Astrocyte (in vitro differentiated cells and primary cell): Measurements from ENCODE around the gene RBMX2. TPM values are rescaled to one million over a fixed set of nuclear protein-coding genes. Genes with fewer than 3 reads are reported as not detected.

ENCODE experiments used
- DNase-seq: peaks from one replicate; pipeline ENCODE4 v3.0.0-alpha.2; 2010; ENCODE audit warnings: low read depth
- FAIRE-seq: peaks from 2 replicates; lab custom pipeline; 2011; peaks lifted over from hg19 to GRCh38; lab: Jason Lieb, UNC
- H2AFZ ChIP-seq: 2 replicates; pipeline ENCODE4 v1.6.0; 2012; ENCODE audit warnings: low read depth, low read length, inconsistent platforms
- H3K27ac ChIP-seq: 2 replicates; pipeline ENCODE4 v1.5.1; 2011; ENCODE audit warnings: low read depth, low read length, inconsistent platforms
- H3K27me3 ChIP-seq: 2 replicates; pipeline ENCODE4 v1.6.0; 2011; ENCODE audit warnings: low read length, inconsistent platforms; ENCODE audit not compliant: insufficient read depth
- H3K36me3 ChIP-seq: 2 replicates; pipeline ENCODE4 v1.5.1; 2011; ENCODE audit warnings: low read length, inconsistent platforms; ENCODE audit not compliant: insufficient read depth
- H3K4me1 ChIP-seq: 2 replicates; pipeline ENCODE4 v1.5.1; 2011; ENCODE audit warnings: low read length, inconsistent platforms; ENCODE audit not compliant: insufficient read depth
- H3K4me2 ChIP-seq: 2 replicates; pipeline ENCODE4 v1.6.0; 2012; ENCODE audit warnings: low read length, inconsistent platforms
- H3K4me3 ChIP-seq: 2 replicates; pipeline ENCODE4 v1.5.1; 2011; ENCODE audit warnings: low read depth, mild to moderate bottlenecking, low read length, inconsistent platforms; ENCODE audit not compliant: insufficient read depth
- H3K79me2 ChIP-seq: 2 replicates; pipeline ENCODE4 v1.6.0; 2012; ENCODE audit warnings: mild to moderate bottlenecking, low read length, inconsistent platforms; ENCODE audit not compliant: insufficient read depth
- H3K9ac ChIP-seq: 2 replicates; pipeline ENCODE4 v1.6.0; 2012; ENCODE audit warnings: mild to moderate bottlenecking, low read length, inconsistent platforms
- H3K9me3 ChIP-seq: 2 replicates; pipeline ENCODE4 v1.5.1; 2012; ENCODE audit warnings: low read depth, mild to moderate bottlenecking, low read length, inconsistent platforms; ENCODE audit not compliant: insufficient read depth
- H4K20me1 ChIP-seq: 2 replicates; pipeline ENCODE4 v1.6.0; 2012; ENCODE audit warnings: low read length, inconsistent platforms; ENCODE audit not compliant: insufficient read depth
- H3K27ac Mint-ChIP-seq: one replicate; pipeline ENCODE4 v1.8.0; 2021; ENCODE audit warnings: mild to moderate bottlenecking, mixed read lengths; ENCODE audit not compliant: unreplicated experiment
- H3K27me3 Mint-ChIP-seq: one replicate; pipeline ENCODE4 v1.8.0; 2021; ENCODE audit warnings: low read depth, mixed read lengths; ENCODE audit not compliant: unreplicated experiment
- H3K36me3 Mint-ChIP-seq: one replicate; pipeline ENCODE4 v1.8.0; 2021; ENCODE audit warnings: low read depth, mixed read lengths; ENCODE audit not compliant: unreplicated experiment
- H3K4me1 Mint-ChIP-seq: one replicate; pipeline ENCODE4 v1.8.0; 2021; ENCODE audit warnings: low read depth, mixed read lengths; ENCODE audit not compliant: unreplicated experiment
- H3K4me3 Mint-ChIP-seq: one replicate; pipeline ENCODE4 v1.8.0; 2021; ENCODE audit warnings: mild to moderate bottlenecking, moderate library complexity, mixed read lengths; ENCODE audit not compliant: unreplicated experiment
- H3K9me3 Mint-ChIP-seq: one replicate; pipeline ENCODE4 v1.8.0; 2021; ENCODE audit warnings: mild to moderate bottlenecking, mixed read lengths; ENCODE audit not compliant: unreplicated experiment
- EZH2 ChIP-seq: IDR thresholded peaks from 2 replicates; pipeline ENCODE4 v1.6.1; 2012; ENCODE audit warnings: mild to moderate bottlenecking, low read length, inconsistent platforms; ENCODE audit not compliant: insufficient read depth
- total RNA-seq: library from RNA; stranded (reverse); gene quantifications from 2 replicates; pipeline ENCODE4 v1.2.1, GENCODE V29; 2021
- TF ChIP-seq, protein P1 (sequence below): IDR thresholded peaks from 2 replicates; pipeline ENCODE4 v1.5.1; 2011; ENCODE audit warnings: low read depth, mild to moderate bottlenecking, inconsistent platforms, low read length, moderate library complexity; ENCODE audit not compliant: insufficient read depth

The RBMX2 gene
- total RNA-seq, 1 donor from 2014 or later, result 19.7 TPM

DNA sequence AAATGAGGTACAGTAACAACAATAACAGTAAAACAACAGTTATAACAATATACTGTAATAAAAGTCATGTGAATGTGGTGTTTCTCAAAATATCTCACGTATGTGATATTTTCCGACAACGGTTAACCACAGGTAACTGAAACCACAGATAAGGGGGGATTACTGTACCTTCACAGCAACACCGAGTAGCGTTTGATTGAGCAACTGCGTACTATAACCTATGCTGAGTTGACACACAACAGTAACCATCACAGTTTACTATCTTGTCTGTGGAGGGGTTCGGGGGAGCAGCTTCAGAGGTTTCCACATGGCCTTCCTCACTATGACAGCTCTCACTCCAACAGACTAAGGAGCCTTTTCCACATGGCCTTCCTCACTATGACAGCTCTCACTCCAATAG is 13.4 kb downstream of the RBMX2 start:
- Histone ChIP-seq H3K36me3 (peaks cover 7% of the 10 kb centered on the region), H3K9me3 (no peaks in the 10 kb centered on the region), H3K4me2 (no peak overlapping the region), H4K20me1 (no peaks in the 10 kb centered on the region), H3K27ac (no peak overlapping the region), H3K79me2 (no peaks in the 10 kb centered on the region), H3K9ac (no peak overlapping the region), H2AFZ (no peak overlapping the region), H3K27me3 (no peaks in the 10 kb centered on the region), H3K4me1 (no peaks in the 10 kb centered on the region), H3K4me3 (no peak overlapping the region)
- Mint-ChIP-seq H3K4me1 (no peaks in the 10 kb centered on the region), H3K36me3 (no peaks in the 10 kb centered on the region), H3K9me3 (no peaks in the 10 kb centered on the region), H3K27ac (no peak overlapping the region), H3K27me3 (no peaks in the 10 kb centered on the region), H3K4me3 (no peak overlapping the region)
- TF ChIP-seq, protein P1, sequence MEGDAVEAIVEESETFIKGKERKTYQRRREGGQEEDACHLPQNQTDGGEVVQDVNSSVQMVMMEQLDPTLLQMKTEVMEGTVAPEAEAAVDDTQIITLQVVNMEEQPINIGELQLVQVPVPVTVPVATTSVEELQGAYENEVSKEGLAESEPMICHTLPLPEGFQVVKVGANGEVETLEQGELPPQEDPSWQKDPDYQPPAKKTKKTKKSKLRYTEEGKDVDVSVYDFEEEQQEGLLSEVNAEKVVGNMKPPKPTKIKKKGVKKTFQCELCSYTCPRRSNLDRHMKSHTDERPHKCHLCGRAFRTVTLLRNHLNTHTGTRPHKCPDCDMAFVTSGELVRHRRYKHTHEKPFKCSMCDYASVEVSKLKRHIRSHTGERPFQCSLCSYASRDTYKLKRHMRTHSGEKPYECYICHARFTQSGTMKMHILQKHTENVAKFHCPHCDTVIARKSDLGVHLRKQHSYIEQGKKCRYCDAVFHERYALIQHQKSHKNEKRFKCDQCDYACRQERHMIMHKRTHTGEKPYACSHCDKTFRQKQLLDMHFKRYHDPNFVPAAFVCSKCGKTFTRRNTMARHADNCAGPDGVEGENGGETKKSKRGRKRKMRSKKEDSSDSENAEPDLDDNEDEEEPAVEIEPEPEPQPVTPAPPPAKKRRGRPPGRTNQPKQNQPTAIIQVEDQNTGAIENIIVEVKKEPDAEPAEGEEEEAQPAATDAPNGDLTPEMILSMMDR, result no peak
- TF ChIP-seq EZH2, result no peak
- no peak for FAIRE-seq
- DNase-seq, result no peak

DNA sequence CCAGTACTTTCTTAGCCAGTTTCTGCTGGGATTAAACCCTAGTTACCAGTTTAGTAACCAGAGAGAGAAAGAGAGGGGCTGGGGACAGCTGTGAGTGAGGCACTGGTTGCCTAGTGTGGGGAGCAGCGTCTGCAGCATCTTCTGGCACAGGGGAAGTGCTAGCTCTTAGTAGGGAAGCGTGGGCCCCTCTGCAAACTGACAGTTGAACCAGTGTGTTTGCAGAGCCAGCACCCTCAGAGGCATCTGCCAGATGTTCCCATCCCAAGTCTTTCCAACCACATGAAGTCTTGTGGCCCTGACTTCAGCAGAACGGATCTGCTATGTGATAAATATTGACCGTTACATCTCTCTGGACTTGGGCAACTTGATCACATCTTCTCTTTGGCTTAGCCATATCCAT is 15.0 kb downstream of the RBMX2 start:
- no peaks in the 10 kb centered on the region for H4K20me1 ChIP-seq
- FAIRE-seq (no peak), DNase-seq (no peak)
- no peaks in the 10 kb centered on the region for H3K9me3 Mint-ChIP-seq
- no peaks in the 10 kb centered on the region for H3K4me1 Mint-ChIP-seq
- no peak overlapping the region for H3K27ac Mint-ChIP-seq
- H2AFZ ChIP-seq, result no peak overlapping the region
- H3K9ac ChIP-seq, result no peak overlapping the region
- H3K79me2 ChIP-seq, result no peaks in the 10 kb centered on the region
- no peaks in the 10 kb centered on the region for H3K27me3 ChIP-seq
- H3K4me1 ChIP-seq, result no peaks in the 10 kb centered on the region
- no peak overlapping the region for H3K4me3 ChIP-seq
- no peaks in the 10 kb centered on the region for H3K9me3 ChIP-seq
- no peak overlapping the region for H3K4me3 Mint-ChIP-seq
- H3K27ac ChIP-seq, result no peak overlapping the region
- H3K27me3 Mint-ChIP-seq, result no peaks in the 10 kb centered on the region
- no peak for TF ChIP-seq EZH2
- TF ChIP-seq, protein P1, result no peak
- peaks cover 2% of the 10 kb centered on the region for H3K36me3 ChIP-seq
- no peak overlapping the region for H3K4me2 ChIP-seq
- no peaks in the 10 kb centered on the region for H3K36me3 Mint-ChIP-seq

DNA sequence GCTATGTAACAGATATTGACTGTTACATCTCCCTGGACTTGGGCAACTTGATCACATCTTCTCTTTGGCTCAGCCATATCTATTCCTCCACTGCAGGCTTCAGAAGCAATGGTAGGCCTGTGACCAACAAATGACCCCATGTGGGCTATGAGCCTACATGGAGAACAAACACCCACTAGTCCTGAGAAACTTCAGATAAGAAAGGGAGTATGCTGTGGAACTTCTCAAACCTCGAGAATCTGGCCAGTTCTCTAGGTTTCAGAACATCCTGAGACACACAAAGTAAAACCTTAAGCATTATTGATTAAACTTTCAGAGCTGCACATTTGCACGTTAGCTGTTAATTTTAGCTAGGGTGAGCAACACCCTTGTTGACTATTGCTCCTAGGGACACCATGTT is 16.3 kb downstream of the RBMX2 start:
- no peak for TF ChIP-seq EZH2
- TF ChIP-seq, protein P1, result no peak
- no peaks in the 10 kb centered on the region for H3K27me3 Mint-ChIP-seq
- Histone ChIP-seq H3K4me3 (no peak overlapping the region), H2AFZ (no peak overlapping the region), H3K9me3 (no peaks in the 10 kb centered on the region), H3K79me2 (no peaks in the 10 kb centered on the region), H4K20me1 (no peaks in the 10 kb centered on the region), H3K27ac (no peak overlapping the region), H3K36me3 (no peaks in the 10 kb centered on the region), H3K9ac (no peak overlapping the region), H3K4me1 (no peaks in the 10 kb centered on the region), H3K27me3 (no peaks in the 10 kb centered on the region), H3K4me2 (no peak overlapping the region)
- DNase-seq (no peak), FAIRE-seq (no peak)
- H3K4me3 Mint-ChIP-seq, result no peak overlapping the region
- no peaks in the 10 kb centered on the region for H3K9me3 Mint-ChIP-seq
- no peak overlapping the region for H3K27ac Mint-ChIP-seq
- H3K36me3 Mint-ChIP-seq, result no peaks in the 10 kb centered on the region
- H3K4me1 Mint-ChIP-seq, result no peaks in the 10 kb centered on the region
